Breast epithelium (tissue), 4 donors: ENCODE data around the gene KIF1B. TPM values are rescaled to one million over a fixed set of nuclear protein-coding genes. Genes with fewer than 3 reads are reported as not detected.

Experiments used
- DNase-seq, 2 donors: peaks; one replicate each; pipeline ENCODE4 v3.0.0-alpha.2; 2019; ENCODE audit warnings: low spot score in 2 of 2
- H3K27ac ChIP-seq, 2 donors: fragments of 200-600 bp; sonication (generic) in 1 of 2; one replicate each; pipeline ENCODE4 v1.5.1; 2016 to 2019; ENCODE audit warnings: mild to moderate bottlenecking in 1 of 2
- H3K27me3 ChIP-seq, 2 donors: fragments of 200-600 bp; sonication (generic) in 1 of 2; one replicate each; pipeline versions ENCODE4 v1.5.1 to v1.6.0; 2017 to 2019; ENCODE audit warnings: control low read depth in 1 of 2, mild to moderate bottlenecking in 1 of 2
- H3K36me3 ChIP-seq: fragments of 200-600 bp; one replicate; pipeline ENCODE4 v1.5.1; 2019
- H3K4me1 ChIP-seq, 2 donors: fragments of 200-600 bp; sonication (generic); one replicate each; pipeline ENCODE4 v1.5.1; 2016 to 2019; ENCODE audit warnings: control low read depth in 1 of 2
- H3K4me3 ChIP-seq, 3 donors: fragments of 200-600 bp; sonication (generic); 1 replicate in 2 of 3; 2 replicates in 1 of 3; pipeline ENCODE4 v1.5.1; 2016 to 2019; ENCODE audit warnings: mild to moderate bottlenecking in 3 of 3, moderate library complexity in 2 of 3
- H3K9me3 ChIP-seq, 2 donors: fragments of 200-600 bp; sonication (generic) in 1 of 2; one replicate each; pipeline ENCODE4 v1.5.1; 2016 to 2019; ENCODE audit warnings: control low read depth in 1 of 2
- CTCF ChIP-seq, 3 donors: fragments of 450-650 bp; IDR thresholded peaks; one replicate each; pipeline ENCODE4 v1.5.1; 2016 to 2017; ENCODE audit warnings: antibody characterized with exemption in 3 of 3, mild to moderate bottlenecking in 3 of 3, moderate library complexity in 3 of 3
- POLR2A ChIP-seq: fragments of 450-650 bp; IDR thresholded peaks from one replicate; pipeline ENCODE4 v1.6.1; 2016; ENCODE audit warnings: antibody characterized with exemption, mild to moderate bottlenecking, moderate library complexity
- POLR2AphosphoS5 ChIP-seq, 3 donors: sonication (generic); formaldehyde crosslinking; IDR thresholded peaks; one replicate each; pipeline ENCODE4 v1.6.1; 2017; ENCODE audit warnings: antibody characterized with exemption in 3 of 3
- intact Hi-C: fragments of 100-400 bp; cut with DNase I; formaldehyde crosslinking; loops from one replicate; pipeline ENCODE4 v1.15.1; 2023; ENCODE audit warnings: low total_unique reads
- total RNA-seq, 3 donors: library from RNA; depleted of rRNA; stranded (reverse); fragments of >200 nt; gene quantifications; one replicate each; pipeline ENCODE4 v1.1.0, GENCODE V29; 2016

The KIF1B gene
- total RNA-seq, 3 donors from 2014 or later = 42.6 to 45.7 (median 43.5) TPM

GRCh38 chr1:10280439-10281350 is 70.3 kb downstream of the KIF1B start:
- no peaks in the 10 kb centered on the region for H3K36me3 ChIP-seq
- H3K9me3 ChIP-seq = no peaks in the 10 kb centered on the region
- no peak for TF ChIP-seq POLR2AphosphoS5 (IDR thresholded peaks at IDR 0.05)
- no peak for TF ChIP-seq CTCF (IDR thresholded peaks at IDR 0.05)
- no peak for TF ChIP-seq POLR2A
- H3K27me3 ChIP-seq = no peaks in the 10 kb centered on the region
- no peak overlapping the region for H3K4me3 ChIP-seq
- intact Hi-C loops = no loop called here
- no peak for DNase-seq
- no peaks in the 10 kb centered on the region for H3K4me1 ChIP-seq
- H3K27ac ChIP-seq = no peak overlapping the region

GRCh38 chr1:10283318-10283984 is 73.1 kb downstream of the KIF1B start:
- no peaks in the 10 kb centered on the region for H3K36me3 ChIP-seq
- no peak for TF ChIP-seq CTCF (IDR thresholded peaks at IDR 0.05)
- no peak for TF ChIP-seq POLR2A
- no peak for TF ChIP-seq POLR2AphosphoS5 (IDR thresholded peaks at IDR 0.05)
- H3K4me1 ChIP-seq = no peaks in the 10 kb centered on the region
- no peaks in the 10 kb centered on the region for H3K9me3 ChIP-seq
- no peaks in the 10 kb centered on the region for H3K27me3 ChIP-seq
- no peak overlapping the region for H3K27ac ChIP-seq
- no peak for DNase-seq
- intact Hi-C loops = no loop called here
- H3K4me3 ChIP-seq = no peak overlapping the region

- intact Hi-C loops = no loop called here
- TF ChIP-seq CTCF (IDR thresholded peaks at IDR 0.05) (no peak), POLR2A (no peak), POLR2AphosphoS5 (IDR thresholded peaks at IDR 0.05) (no peak)
- no peak overlapping the region for H3K27ac ChIP-seq
- no peaks in the 10 kb centered on the region for H3K27me3 ChIP-seq
- H3K9me3 ChIP-seq = no peaks in the 10 kb centered on the region
- H3K4me3 ChIP-seq = no peak overlapping the region
- DNase-seq = no peak
- H3K36me3 ChIP-seq = no peaks in the 10 kb centered on the region
- no peaks in the 10 kb centered on the region for H3K4me1 ChIP-seq
Measured at GRCh38 chr1:10286244-10286643, 75.9 kb downstream of the KIF1B start.

GRCh38 chr1:10287023-10287645 is 76.8 kb downstream of the KIF1B start:
- intact Hi-C loops = no loop called here
- no peaks in the 10 kb centered on the region for H3K9me3 ChIP-seq
- H3K27ac ChIP-seq = no peak overlapping the region
- H3K36me3 ChIP-seq = no peaks in the 10 kb centered on the region
- no peaks in the 10 kb centered on the region for H3K4me1 ChIP-seq
- TF ChIP-seq POLR2A (no peak), CTCF (IDR thresholded peaks at IDR 0.05) (no peak), POLR2AphosphoS5 (IDR thresholded peaks at IDR 0.05) (no peak)
- DNase-seq = no peak
- H3K27me3 ChIP-seq = no peaks in the 10 kb centered on the region
- H3K4me3 ChIP-seq = no peak overlapping the region
